ENCODE results near the gene PGK1. TPM values are rescaled to one million over a fixed set of nuclear protein-coding genes. Genes with fewer than 3 reads are reported as not detected.
"Not testable (repeated sequence)": the region's sequence is repeated elsewhere in the genome, so short reads cannot be mapped to it uniquely, and the experiment has no call there.

Gene PGK1
- total RNA-seq, 1 donor from 2014 or later: 259 TPM

GRCh38 chrX:78123190-78123589, 19.1 kb downstream of the PGK1 start:
- peaks cover 15% of the 10 kb centered on the region for H3K36me3 Mint-ChIP-seq
- no peaks in the 10 kb centered on the region for H3K4me1 Mint-ChIP-seq
- no peaks in the 10 kb centered on the region for H3K27me3 Mint-ChIP-seq (ENCODE audit: low read depth)
- no peak for TF ChIP-seq CTCF (IDR thresholded peaks at IDR 0.05; ENCODE audit: unreplicated experiment)
- no peak for DNase-seq (ENCODE audit: low spot score in 2 of 2, unreplicated experiment in 2 of 2)
- H3K9me3 Mint-ChIP-seq: no peaks in the 10 kb centered on the region
- H3K27ac Mint-ChIP-seq: no peak overlapping the region
- H3K4me3 Mint-ChIP-seq: no peak overlapping the region

- H3K4me3 Mint-ChIP-seq: no peak overlapping the region
- no peaks in the 10 kb centered on the region for H3K4me1 Mint-ChIP-seq
- no peaks in the 10 kb centered on the region for H3K27me3 Mint-ChIP-seq (ENCODE audit: low read depth)
- H3K36me3 Mint-ChIP-seq: peaks cover 15% of the 10 kb centered on the region
- TF ChIP-seq CTCF (IDR thresholded peaks at IDR 0.05; ENCODE audit: unreplicated experiment): no peak
- no peak for DNase-seq (ENCODE audit: low spot score in 2 of 2, unreplicated experiment in 2 of 2)
- no peak overlapping the region for H3K27ac Mint-ChIP-seq
- peaks cover 2% of the 10 kb centered on the region for H3K9me3 Mint-ChIP-seq
Measured at GRCh38 chrX:78124307-78124706, 20.3 kb downstream of the PGK1 start.

GRCh38 chrX:78125148-78125547, 21.1 kb downstream of the PGK1 start:
- no peak overlapping the region for H3K27ac Mint-ChIP-seq
- H3K27me3 Mint-ChIP-seq (ENCODE audit: low read depth): no peaks in the 10 kb centered on the region
- DNase-seq (ENCODE audit: low spot score in 2 of 2, unreplicated experiment in 2 of 2): no peak
- no peak for TF ChIP-seq CTCF (IDR thresholded peaks at IDR 0.05; ENCODE audit: unreplicated experiment)
- H3K4me3 Mint-ChIP-seq: no peak overlapping the region
- peaks cover 11% of the 10 kb centered on the region for H3K36me3 Mint-ChIP-seq
- no peaks in the 10 kb centered on the region for H3K4me1 Mint-ChIP-seq
- H3K9me3 Mint-ChIP-seq: peaks cover 4% of the 10 kb centered on the region

GRCh38 chrX:78125781-78126180, 21.7 kb downstream of the PGK1 start:
- H3K36me3 Mint-ChIP-seq: peaks cover 11% of the 10 kb centered on the region
- H3K4me3 Mint-ChIP-seq; H3K4me1 Mint-ChIP-seq; H3K9me3 Mint-ChIP-seq; DNase-seq (ENCODE audit: low spot score in 2 of 2, unreplicated experiment in 2 of 2); H3K27ac Mint-ChIP-seq; H3K27me3 Mint-ChIP-seq (ENCODE audit: low read depth): not testable (repeated sequence)

- H3K4me3 Mint-ChIP-seq: no peak overlapping the region
- H3K27ac Mint-ChIP-seq: no peak overlapping the region
- H3K4me1 Mint-ChIP-seq: no peaks in the 10 kb centered on the region
- no peaks in the 10 kb centered on the region for H3K27me3 Mint-ChIP-seq (ENCODE audit: low read depth)
- DNase-seq (ENCODE audit: low spot score in 2 of 2, unreplicated experiment in 2 of 2): no peak
- peaks cover 11% of the 10 kb centered on the region for H3K9me3 Mint-ChIP-seq
- H3K36me3 Mint-ChIP-seq: peaks cover 5% of the 10 kb centered on the region
- TF ChIP-seq CTCF (IDR thresholded peaks at IDR 0.05; ENCODE audit: unreplicated experiment): no peak
Measured at GRCh38 chrX:78129714-78130113, 25.7 kb downstream of the PGK1 start.

GRCh38 chrX:78130396-78130795, 26.3 kb downstream of the PGK1 start:
- Mint-ChIP-seq H3K27me3 (ENCODE audit: low read depth) (no peaks in the 10 kb centered on the region), H3K9me3 (peaks cover 11% of the 10 kb centered on the region), H3K27ac (no peak overlapping the region), H3K4me3 (no peak overlapping the region), H3K36me3 (peaks cover 5% of the 10 kb centered on the region), H3K4me1 (no peaks in the 10 kb centered on the region)
- DNase-seq (ENCODE audit: low spot score in 2 of 2, unreplicated experiment in 2 of 2): no peak
- TF ChIP-seq CTCF (IDR thresholded peaks at IDR 0.05; ENCODE audit: unreplicated experiment): no peak

All from mesothelial cell of epicardium (in vitro differentiated cells).